Kidney epithelial cell (primary cell): ENCODE measurements around the gene ABLIM2. TPM values are rescaled to one million over a fixed set of nuclear protein-coding genes. Genes with fewer than 3 reads are reported as not detected.

Source experiments
- DNase-seq: peaks from one replicate; pipeline ENCODE4 v3.0.0-alpha.2; 2010; ENCODE audit warnings: low read depth
- H3K27me3 ChIP-seq: 2 replicates; pipeline ENCODE4 v1.6.0; 2011; ENCODE audit warnings: low read length; ENCODE audit not compliant: control insufficient read depth, insufficient read depth
- H3K36me3 ChIP-seq: 2 replicates; pipeline ENCODE4 v1.5.1; 2011; ENCODE audit warnings: low read length; ENCODE audit not compliant: control insufficient read depth, insufficient read depth
- H3K4me3 ChIP-seq: 2 replicates; pipeline ENCODE4 v1.5.1; 2011; ENCODE audit warnings: low read depth, mild to moderate bottlenecking, control low read depth, low read length
- CTCF ChIP-seq: IDR thresholded peaks from 2 replicates; pipeline ENCODE4 v1.5.1; 2011; ENCODE audit warnings: mild to moderate bottlenecking, moderate library complexity, low read length, control low read depth, inconsistent platforms; ENCODE audit not compliant: insufficient read depth, poor library complexity, severe bottlenecking
- total RNA-seq: library from RNA; depleted of rRNA; stranded (reverse); fragments of >200 nt; gene quantifications from 2 replicates; pipeline ENCODE4 v1.2.3, GENCODE V29; 2015

The ABLIM2 gene
- total RNA-seq, 1 donor from 2014 or later = 1.3 TPM

GRCh38 chr4:8148159-8148558 is 10.5 kb downstream of the ABLIM2 start:
- DNase-seq = no peak
- Histone ChIP-seq H3K36me3 (no peaks in the 10 kb centered on the region), H3K4me3 (no peak overlapping the region), H3K27me3 (peaks cover 18% of the 10 kb centered on the region)
- no peak for TF ChIP-seq CTCF

- no peak for TF ChIP-seq CTCF
- peaks cover 18% of the 10 kb centered on the region for H3K27me3 ChIP-seq
- no peak for DNase-seq
- no peak overlapping the region for H3K4me3 ChIP-seq
- no peaks in the 10 kb centered on the region for H3K36me3 ChIP-seq
Measured at GRCh38 chr4:8147231-8147970, 11.2 kb downstream of the ABLIM2 start.

DNA sequence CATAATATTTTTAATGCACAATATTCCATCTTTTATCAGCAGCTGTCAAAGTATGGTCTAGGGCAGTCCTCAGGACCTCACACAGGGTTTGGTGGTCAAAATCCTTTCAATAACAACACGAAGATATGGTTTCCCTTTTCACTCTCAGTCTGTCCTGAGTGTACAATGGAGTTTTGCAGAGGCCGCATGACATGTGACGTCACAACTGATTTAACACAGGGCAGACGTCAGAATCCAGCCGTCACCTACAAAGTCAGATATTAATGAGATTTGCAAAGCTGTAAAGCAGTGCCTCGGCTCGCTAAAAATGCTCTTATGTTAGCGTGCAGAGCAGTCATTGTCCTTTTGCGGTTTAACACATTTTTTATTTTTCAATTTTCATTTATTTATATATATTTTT is 12.5 kb downstream of the ABLIM2 start:
- no peaks in the 10 kb centered on the region for H3K36me3 ChIP-seq
- no peak for DNase-seq
- TF ChIP-seq CTCF = no peak
- no peak overlapping the region for H3K4me3 ChIP-seq
- peaks cover 18% of the 10 kb centered on the region for H3K27me3 ChIP-seq

GRCh38 chr4:8144359-8144758 is 14.3 kb downstream of the ABLIM2 start:
- TF ChIP-seq CTCF = no peak
- H3K36me3 ChIP-seq = no peaks in the 10 kb centered on the region
- H3K4me3 ChIP-seq = no peak overlapping the region
- peaks cover 14% of the 10 kb centered on the region for H3K27me3 ChIP-seq
- DNase-seq = no peak

GRCh38 chr4:8143392-8144140 is 15.0 kb downstream of the ABLIM2 start:
- no peak for DNase-seq
- Histone ChIP-seq H3K36me3 (no peaks in the 10 kb centered on the region), H3K4me3 (no peak overlapping the region), H3K27me3 (peaks cover 14% of the 10 kb centered on the region)
- TF ChIP-seq CTCF = no peak
